Measurements from ENCODE around the gene TLR5.

The TLR5 gene

GRCh38 chr1:223068900-223069665, 74.0 kb downstream of the TLR5 start:
- no peak for DNase-seq

- DNase-seq, result no peak
Measured at GRCh38 chr1:223067914-223068313, 75.1 kb downstream of the TLR5 start.

- no peak for DNase-seq
Measured at GRCh38 chr1:223066415-223066814, 76.6 kb downstream of the TLR5 start.

GRCh38 chr1:223062177-223062576, 80.9 kb downstream of the TLR5 start:
- DNase-seq, result no peak

- no peak for DNase-seq
Measured at GRCh38 chr1:223059526-223059925, 83.5 kb downstream of the TLR5 start.
